GM12892 (cell line): ENCODE measurements around the gene KLRG1.

Experiments used
- POLR2A ChIP-seq: IDR thresholded peaks from 2 replicates; pipeline ENCODE4 v1.6.1; 2011; ENCODE audit warnings: low read depth, low read length, control low read depth
- POLR2AphosphoS5 ChIP-seq: IDR thresholded peaks from 2 replicates; pipeline ENCODE4 v1.6.1; 2011; ENCODE audit warnings: low read depth, low read length, control low read depth

DNA sequence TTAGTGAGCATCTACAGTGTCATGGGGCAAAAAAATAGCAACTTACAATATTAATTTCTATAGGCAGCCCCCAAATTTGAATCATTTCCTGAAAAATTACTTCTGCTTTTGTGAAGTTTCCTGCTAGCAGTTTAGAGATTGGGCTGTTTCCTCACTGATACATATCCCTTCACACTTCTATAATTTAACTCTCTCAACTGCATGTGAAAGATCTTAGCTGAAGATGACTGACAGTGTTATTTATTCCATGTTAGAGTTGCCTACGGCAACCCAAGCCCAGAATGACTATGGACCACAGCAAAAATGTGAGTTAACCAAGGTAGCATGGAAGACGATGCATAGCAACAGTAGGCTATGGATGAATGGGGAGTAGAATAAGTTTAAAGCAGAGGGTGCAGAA lies at the start of gene KLRG1:
- TF ChIP-seq POLR2A (no peak), POLR2AphosphoS5 (no peak)
